GM23248 (cell line): ENCODE data around the gene ALOX5.

Experiments
- EZH2 ChIP-seq: fragments of 200-600 bp; sonication (generic); IDR thresholded peaks from 2 replicates; pipeline ENCODE4 v1.6.1; 2018; ENCODE audit warnings: antibody characterized with exemption, mild to moderate bottlenecking; ENCODE audit not compliant: insufficient read depth, poor library complexity, severe bottlenecking
- EZH2phosphoT487 ChIP-seq: fragments of 200-600 bp; sonication (generic); IDR thresholded peaks from 2 replicates; pipeline ENCODE4 v1.6.1; 2018; ENCODE audit warnings: antibody characterized with exemption, moderate library complexity, mild to moderate bottlenecking, low read depth; ENCODE audit not compliant: insufficient read depth

- TF ChIP-seq EZH2phosphoT487 (no peak), EZH2 (no peak)
Observed at GRCh38 chr10:45441239-45442190, 67.5 kb downstream of the ALOX5 start.
